Activated gamma-delta T cell treated with Interleukin-2 at 50 U/mL for 16 hours (primary cell): Measurements from ENCODE around the gene OTUD1.

Experiments
- DNase-seq: peaks from one replicate; pipeline ENCODE4 v3.0.0-alpha.2; 2020

The OTUD1 gene

GRCh38 chr10:23432166-23432565 lies 6.7 kb upstream of the OTUD1 start:
- no peak for DNase-seq

GRCh38 chr10:23432639-23433038 lies 6.2 kb upstream of the OTUD1 start:
- DNase-seq: no peak

GRCh38 chr10:23433701-23434100 lies 5.2 kb upstream of the OTUD1 start:
- DNase-seq: no peak

GRCh38 chr10:23435378-23435777 lies 3.5 kb upstream of the OTUD1 start:
- no peak for DNase-seq

DNA sequence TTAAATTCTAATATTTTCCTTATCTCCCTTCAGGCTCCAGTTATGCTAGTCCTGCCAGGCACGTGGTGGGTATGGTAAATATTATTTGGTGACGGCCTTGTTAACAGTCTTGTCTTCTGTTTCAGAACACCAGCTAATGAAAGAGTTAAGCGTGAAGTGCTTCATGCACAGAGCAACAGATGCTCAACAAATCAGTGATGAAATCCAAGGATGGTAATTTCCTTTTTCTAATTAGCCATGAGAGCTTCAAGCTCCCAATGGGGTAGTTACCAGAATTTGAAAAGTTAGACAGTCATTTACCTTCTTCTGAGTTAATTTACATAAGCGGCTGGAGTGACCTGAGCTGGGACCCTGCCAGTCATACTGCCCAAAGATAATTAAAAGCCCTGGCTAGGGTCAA lies 1.9 kb upstream of the OTUD1 start:
- DNase-seq: no peak

- DNase-seq: no peak
These were observed 820 bp upstream of the OTUD1 start for GRCh38 chr10:23437963-23438546.

GRCh38 chr10:23439452-23439960 lies 631 bp downstream of the OTUD1 start:
- DNase-seq: no peak

DNA sequence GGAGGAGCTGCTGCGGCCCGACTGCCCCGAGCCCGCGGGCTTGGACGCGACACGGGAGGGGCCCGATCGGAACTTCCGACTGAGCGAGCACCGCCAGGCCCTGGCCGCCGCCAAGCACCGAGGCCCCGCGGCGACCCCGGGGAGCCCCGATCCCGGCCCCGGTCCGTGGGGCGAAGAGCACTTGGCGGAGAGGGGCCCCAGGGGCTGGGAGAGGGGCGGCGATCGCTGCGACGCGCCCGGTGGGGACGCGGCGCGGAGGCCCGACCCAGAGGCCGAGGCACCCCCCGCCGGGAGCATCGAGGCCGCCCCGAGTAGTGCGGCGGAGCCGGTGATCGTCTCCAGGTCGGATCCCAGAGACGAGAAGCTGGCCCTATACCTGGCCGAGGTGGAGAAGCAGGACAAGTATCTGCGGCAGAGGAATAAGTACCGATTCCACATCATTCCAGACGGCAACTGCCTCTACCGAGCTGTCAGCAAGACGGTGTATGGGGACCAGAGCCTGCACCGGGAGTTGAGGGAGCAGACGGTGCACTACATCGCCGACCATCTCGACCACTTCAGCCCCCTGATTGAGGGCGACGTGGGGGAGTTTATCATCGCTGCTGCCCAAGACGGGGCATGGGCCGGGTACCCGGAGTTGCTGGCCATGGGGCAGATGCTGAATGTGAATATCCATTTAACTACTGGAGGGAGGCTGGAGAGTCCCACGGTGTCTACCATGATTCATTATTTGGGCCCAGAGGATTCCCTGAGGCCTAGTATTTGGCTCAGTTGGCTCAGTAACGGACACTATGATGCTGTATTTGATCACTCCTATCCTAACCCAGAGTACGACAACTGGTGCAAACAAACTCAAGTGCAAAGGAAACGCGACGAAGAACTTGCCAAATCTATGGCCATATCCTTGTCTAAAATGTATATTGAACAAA lies 1.4 kb downstream of the OTUD1 start:
- peak; percentile 12 for DNase-seq

GRCh38 chr10:23441251-23441650 lies 2.4 kb downstream of the OTUD1 start:
- DNase-seq: no peak

GRCh38 chr10:23442936-23443335 lies 4.1 kb downstream of the OTUD1 start:
- no peak for DNase-seq

GRCh38 chr10:23445591-23445990 lies 6.7 kb downstream of the OTUD1 start:
- DNase-seq: no peak

- no peak for DNase-seq
These were observed 9.4 kb downstream of the OTUD1 start for GRCh38 chr10:23448323-23448722.

GRCh38 chr10:23448802-23449570 lies 10.1 kb downstream of the OTUD1 start:
- no peak for DNase-seq

DNA sequence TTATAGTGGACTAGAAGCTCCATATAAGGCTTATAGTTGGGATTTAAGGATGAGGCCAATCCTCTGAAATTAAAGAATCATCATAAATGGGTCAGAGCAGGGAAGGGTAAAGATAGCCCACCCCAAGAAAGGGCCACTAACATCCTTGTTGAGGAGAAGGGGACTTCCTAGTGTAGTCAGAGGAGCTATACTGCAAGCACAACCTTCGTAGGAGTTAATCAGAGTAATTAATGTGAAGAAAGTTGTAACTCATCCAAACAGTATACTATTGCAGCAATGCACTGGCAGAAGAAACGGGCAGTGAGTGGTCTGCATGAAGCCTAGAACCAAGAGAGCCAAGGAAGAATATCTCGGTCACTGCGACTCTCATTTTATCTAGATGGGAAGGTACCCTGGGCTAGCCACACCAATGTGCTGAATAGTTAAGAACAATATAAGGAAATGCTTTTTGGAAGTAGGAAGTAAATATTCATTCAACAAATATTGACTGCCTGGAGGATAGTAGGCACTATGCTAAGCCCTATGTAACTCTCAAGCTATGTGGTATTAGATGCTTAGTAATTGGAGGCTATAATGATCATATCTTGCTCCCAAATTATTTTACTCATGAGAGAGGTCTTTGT lies 13.3 kb downstream of the OTUD1 start:
- DNase-seq: no peak

DNA sequence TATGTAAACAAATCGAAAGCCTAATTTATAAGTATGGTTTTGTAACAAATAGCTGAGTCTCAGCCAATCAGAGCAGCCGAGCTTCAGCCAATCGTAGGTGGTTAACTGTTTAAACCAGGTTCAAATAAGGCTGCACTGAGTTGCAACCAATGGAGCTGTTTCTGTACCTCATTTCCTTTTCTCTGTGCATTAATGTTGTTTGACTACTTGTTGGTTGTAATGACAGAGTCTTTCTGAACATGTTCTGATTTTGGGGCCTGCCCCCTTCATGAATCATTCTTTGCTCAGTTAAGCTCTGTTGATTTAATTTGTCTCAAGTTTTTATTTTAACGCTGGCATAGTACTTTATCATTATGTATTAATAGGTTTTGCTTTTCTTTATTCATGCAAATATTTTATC lies 14.6 kb downstream of the OTUD1 start:
- DNase-seq: no peak

- DNase-seq: no peak
These were observed 18.9 kb downstream of the OTUD1 start for GRCh38 chr10:23457632-23458417.

DNA sequence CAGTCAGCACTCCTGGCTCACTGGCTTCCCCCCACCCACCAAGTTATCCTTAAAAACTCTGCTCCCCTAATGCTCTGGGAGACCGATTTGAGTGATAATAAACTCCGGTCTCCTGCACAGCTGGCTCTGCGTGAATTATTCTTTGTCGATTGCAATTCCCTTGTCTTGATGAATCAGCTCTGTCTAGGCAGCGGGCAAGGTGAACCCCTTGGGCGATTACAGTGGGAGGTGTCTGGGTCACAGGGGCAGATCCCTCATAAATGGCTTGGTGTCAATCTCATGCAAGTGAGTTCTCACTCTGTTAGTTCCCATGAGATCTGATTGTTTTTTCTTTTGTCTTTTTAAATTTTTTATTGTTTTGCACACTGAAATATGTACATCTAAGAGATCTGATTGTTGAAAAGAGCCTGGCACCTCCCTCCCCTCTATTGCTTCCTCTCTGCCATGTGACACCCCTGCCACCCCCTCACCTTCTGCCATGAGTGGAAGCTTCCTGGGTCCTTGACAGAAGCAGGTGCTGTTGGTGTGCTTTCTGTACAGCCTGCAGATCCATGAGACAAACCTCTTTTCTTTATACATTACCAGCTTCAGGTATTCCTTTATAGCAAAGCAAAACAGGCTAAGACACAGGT lies 20.5 kb downstream of the OTUD1 start:
- DNase-seq: no peak

GRCh38 chr10:23461557-23461956 lies 22.7 kb downstream of the OTUD1 start:
- no peak for DNase-seq

GRCh38 chr10:23467012-23467411 lies 28.1 kb downstream of the OTUD1 start:
- DNase-seq: no peak

DNA sequence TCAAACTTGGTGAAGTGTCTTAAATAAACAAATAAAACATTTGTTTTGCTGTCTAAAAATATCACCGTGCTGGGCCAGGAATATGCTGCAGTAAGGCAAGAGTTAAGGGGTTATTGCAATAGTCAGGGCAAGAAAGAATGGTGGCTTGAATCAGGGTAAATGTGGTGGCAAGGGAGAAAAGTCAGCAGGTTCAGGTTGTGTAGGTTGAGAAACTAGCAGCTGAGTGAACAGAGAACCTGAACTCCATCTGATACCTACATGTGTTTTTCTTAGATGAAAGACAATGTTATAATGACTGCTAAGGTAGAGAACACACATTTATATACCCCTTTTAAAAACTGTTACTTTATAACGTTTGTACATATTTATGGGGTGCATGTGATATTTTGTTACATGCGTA lies 28.7 kb downstream of the OTUD1 start:
- DNase-seq: no peak

GRCh38 chr10:23469596-23470237 lies 30.8 kb downstream of the OTUD1 start:
- no peak for DNase-seq
